Fibroblast of skin of left quadriceps (primary cell): ENCODE results near the gene CRISP2.
"Not testable (repeated sequence)": the region's sequence is repeated elsewhere in the genome, so short reads cannot be mapped to it uniquely, and the experiment has no call there.

Experiments
- DNase-seq, 2 experiments: peaks; one replicate each; pipeline ENCODE4 v3.0.0-alpha.2; 2013; ENCODE audit warnings: low read depth in 2 of 2

Gene CRISP2, protein sequence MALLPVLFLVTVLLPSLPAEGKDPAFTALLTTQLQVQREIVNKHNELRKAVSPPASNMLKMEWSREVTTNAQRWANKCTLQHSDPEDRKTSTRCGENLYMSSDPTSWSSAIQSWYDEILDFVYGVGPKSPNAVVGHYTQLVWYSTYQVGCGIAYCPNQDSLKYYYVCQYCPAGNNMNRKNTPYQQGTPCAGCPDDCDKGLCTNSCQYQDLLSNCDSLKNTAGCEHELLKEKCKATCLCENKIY

GRCh38 chr6:49713346-49713745, at the start of gene CRISP2:
CRISP2 (minus strand) TSS chr6:49713543; CDS start chr6:49709196, 4,347 bp downstream.
- no peak for DNase-seq

DNA sequence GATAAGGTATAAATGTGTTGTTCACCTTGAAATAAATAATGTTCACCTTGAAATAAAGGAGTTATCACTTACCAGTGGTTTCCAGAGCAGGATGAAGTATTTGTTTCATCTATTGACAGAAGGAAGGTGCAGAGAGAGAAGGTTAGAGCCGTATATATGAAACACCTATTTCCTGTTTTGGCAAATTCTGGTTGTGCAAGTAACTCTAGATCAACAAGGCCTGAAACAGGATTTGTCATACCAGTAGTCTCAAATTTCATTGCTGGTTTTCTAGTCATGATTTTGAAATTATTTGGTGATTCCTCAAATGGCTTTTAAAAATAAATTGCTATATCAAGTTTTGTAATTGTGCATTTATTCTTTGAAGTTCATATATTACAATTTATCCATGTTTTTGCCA, 30.9 kb upstream of the CRISP2 start, which contains the start of gene CRISP3:
Gene CRISP3 (minus strand): TSS at position 130 of the 400 bp plus-strand sequence. CDS start 21 bp downstream, at position 109.
- DNase-seq, result no peak

DNA sequence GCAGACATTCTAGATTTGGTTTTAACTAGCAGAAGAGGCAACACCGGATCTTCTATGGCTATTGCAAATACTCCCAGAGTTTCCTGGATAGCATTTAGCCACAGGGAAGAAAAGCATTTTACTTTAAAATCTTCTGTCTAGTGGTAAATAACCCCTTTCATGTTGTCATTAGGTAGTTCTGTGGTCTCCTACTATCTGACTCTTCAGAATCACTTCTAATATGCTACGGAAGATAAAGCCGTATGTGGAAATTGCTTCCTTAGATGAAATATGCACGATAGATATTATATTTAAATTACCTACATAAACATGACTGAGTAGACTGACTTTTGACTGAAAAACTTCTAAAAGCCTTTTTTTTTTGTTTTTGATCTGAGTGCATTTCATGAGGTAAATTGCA, 30.1 kb upstream of the CRISP2 start:
- no peak for DNase-seq

GRCh38 chr6:49739423-49739822, 26.1 kb upstream of the CRISP2 start:
- no peak for DNase-seq

GRCh38 chr6:49736017-49736508, 22.7 kb upstream of the CRISP2 start:
- no peak for DNase-seq

- DNase-seq, result no peak
Observed at GRCh38 chr6:49733680-49734079, 20.3 kb upstream of the CRISP2 start.

DNA sequence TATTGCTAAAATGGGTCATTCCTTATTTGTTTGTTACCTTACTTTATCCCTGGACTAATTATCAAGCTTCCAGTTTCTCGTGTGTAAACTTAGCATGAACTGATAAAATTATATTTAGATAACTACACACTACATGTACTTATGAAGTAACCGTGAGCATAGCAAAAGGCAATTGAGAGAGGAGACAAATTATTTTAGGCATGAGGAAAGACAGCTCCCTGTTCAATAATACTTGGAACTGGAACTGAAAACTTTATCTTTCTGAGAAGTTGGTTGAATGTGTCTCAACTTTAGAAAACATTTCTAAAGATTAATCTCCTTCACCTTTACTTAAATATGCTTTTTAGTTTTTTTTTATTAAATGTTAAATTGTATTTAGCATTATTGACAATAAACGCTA, 19.4 kb upstream of the CRISP2 start:
- DNase-seq, result no peak

DNA sequence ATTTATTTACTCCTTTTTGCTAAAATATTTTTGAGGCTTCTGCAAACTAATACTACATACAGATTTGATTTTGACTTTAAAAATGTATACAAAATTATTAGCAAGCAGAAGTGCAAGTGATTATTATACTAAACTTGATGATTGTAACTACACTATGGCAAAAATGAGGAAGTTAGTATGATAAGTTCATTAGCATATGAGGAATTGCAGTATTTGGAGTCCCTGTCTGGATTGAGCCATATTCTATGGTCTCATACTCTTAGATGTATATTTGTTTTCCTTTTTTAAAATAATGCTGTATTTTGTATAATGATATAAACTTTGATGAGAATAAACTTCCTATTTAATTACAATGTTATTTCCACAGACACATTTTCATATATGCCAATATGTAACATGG, 16.9 kb upstream of the CRISP2 start:
- no peak for DNase-seq

DNA sequence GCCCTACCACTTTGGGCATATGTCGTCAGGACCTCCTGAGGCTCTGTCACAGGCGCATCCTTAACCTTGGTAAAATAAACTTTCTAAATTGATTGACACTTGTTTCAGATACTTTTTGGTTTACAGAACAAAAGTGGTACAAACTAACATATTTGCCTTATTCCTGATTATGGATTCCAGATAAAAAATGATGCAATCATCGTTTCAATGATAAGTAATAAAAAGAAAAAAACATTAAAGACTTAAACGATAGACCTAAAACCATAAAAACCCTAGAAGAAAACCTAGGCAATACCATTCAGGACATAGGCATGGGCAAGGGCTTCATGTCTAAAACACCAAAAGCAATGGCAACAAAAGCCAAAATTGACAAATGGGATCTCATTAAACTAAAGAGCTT, 10.6 kb upstream of the CRISP2 start:
- not testable (repeated sequence) for DNase-seq

DNA sequence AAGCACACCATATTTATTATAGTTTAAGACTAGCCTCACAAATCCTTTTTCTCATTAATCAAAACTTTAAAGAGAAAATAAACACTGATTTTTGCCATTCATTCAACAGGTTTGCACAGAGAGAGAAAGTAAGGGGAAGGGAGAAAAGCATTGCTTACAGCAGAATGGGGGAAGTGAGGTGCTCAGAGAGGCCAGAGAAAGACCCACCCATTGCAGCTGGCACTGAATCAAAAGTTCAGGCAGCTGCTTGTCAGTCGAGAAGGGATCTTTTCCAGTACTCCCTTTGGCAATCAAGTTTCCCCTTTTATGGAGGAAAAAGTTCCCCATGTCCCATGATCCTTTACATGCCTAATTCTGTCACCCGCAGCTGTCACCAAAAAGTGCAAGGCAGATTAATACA, 8.0 kb upstream of the CRISP2 start:
- DNase-seq, result no peak

GRCh38 chr6:49720372-49720771, 7.0 kb upstream of the CRISP2 start:
- no peak for DNase-seq

DNA sequence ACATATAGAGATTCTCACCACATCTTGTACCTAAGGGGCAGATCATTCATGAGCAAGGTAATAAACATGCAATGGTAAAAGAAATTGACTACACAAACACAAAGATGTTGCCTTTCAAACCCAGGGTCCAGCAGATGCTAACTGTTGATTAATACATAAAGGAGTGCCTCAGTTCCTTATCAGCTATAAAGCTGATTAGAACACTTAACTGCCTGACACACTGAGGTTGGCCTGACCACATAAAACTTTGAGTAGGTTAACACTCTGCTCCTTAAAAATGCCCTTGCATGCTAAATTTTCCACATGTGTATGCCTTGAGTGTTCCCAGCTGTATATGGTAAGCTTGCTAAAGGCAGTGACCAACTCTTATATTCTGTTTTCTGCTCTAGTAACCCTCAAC, 14.9 kb downstream of the CRISP2 start:
- DNase-seq, result no peak

- DNase-seq, result no peak
Observed at GRCh38 chr6:49693512-49693911, 19.8 kb downstream of the CRISP2 start.

- DNase-seq, result no peak
Observed at GRCh38 chr6:49692534-49692933, 20.8 kb downstream of the CRISP2 start.

- DNase-seq, result peak; percentile 14 to 18
Observed at GRCh38 chr6:49676671-49677281, 36.6 kb downstream of the CRISP2 start.

DNA sequence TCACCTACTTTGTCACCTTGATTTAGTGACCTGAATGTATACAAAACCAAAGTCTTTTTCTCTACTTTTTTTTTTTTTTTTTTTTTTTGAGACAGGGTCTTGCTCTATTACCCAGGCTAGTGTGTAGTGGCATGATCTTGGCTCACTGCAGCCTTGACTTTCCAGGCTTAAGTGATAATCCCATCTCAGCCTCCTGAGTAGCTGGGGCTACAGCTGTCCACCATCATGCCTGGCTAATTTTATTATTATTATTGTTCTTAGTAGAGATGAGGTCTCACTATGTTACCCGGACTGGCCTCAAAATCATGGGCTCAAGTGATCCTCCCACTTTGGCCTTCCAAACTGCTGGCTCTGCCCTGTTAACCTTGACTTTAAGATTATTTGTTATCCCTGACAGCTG, 37.5 kb downstream of the CRISP2 start:
- no peak for DNase-seq

DNA sequence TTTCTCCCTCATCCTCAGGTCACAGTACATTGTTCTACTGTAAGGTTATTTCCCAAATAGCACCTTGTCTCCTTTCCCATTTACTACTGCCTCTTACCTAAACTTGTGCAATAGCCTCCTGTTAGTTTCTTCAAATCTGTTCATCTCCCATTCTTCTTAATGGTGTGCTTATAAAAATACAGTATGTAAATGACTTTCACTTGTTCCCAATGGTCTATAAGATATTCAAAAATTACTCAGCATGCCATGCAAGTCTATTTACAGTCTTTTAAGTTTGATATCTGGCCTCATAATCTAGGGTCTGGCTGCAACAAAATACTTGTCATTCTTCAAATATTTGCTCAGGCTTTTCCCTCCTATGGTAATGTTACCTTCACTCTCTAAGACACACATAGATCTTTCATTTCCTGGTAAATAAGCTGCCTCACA, 45.2 kb downstream of the CRISP2 start:
- no peak for DNase-seq

GRCh38 chr6:49666930-49667757, 46.2 kb downstream of the CRISP2 start:
- DNase-seq, result no peak

DNA sequence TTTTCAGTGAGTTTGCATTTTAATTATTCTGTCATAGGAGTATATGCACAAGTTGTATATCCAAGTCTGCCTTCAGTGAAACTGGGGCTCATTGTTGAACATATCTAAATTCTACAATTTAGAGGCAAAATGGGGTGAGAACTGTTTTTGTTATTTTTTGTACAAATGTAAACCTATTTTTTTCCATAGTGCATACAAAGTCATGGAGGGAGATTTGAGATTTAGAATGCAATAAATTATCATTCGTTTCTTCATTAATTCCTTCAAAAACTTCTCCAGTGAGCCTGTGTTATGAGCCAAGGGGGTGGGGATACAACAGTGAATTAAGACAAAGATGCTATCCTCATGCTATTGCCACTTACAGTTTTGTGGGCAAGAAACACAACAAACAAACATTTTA, 46.9 kb downstream of the CRISP2 start:
- DNase-seq, result no peak

DNA sequence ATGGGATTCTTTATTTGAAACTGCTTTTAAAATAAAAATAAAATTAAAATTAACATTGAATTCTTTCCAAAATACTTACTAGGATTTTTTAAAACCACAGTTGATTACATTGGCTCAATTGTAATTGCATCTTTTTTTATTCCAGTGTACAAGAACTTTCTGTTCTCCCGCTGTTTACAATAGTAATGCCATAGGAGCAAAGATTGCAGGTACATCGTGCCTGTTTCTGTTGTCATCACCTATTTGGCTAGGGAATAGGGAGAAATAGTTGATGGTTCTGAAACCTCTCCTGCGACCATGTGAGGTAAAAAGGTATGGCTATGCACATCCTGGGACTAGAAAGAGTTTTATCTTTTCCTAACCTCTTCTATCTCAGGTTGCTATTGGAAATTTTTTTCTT, 48.5 kb downstream of the CRISP2 start:
- no peak for DNase-seq

DNA sequence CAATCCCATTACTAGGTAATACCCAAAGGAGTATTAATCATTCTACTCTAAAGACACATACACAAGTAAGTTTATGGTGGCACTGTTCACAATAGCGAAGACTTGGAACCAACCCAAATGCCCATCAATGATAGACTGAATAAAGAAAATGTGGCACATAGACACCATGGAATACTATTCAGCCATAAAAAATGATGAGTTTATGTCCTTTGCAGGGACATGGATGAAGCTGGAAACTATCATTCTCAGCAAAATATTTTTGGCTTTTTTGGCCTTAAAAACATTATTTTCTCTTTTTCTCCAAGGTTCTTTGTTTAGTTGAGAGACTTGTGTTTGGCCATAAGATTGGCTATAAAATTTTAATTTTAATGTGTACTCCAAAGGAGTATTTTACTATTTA, 49.3 kb downstream of the CRISP2 start:
- DNase-seq, result not testable (repeated sequence)

DNA sequence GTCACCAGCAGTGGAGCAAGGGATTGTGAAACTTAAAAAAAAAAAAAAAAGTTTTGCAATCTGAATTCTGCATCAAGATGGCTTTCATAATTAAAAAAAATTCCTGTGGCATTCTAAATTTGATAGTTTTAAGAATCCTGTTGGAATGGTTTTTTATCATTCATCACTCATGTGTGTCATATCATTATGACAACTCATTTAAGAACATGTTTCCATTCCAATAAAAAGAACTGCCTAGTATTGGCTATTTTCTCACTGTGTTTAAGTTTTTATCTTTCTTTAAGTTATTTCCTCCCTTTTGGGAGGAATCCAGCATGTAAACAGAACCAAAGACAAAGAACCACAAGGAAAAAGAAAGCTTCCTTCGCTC, 50.5 kb downstream of the CRISP2 start:
- no peak for DNase-seq
